Loucy (cell line): ENCODE measurements around the gene SDF4.

Experiments
- EZH2phosphoT487 ChIP-seq: fragments of 200-600 bp; IDR thresholded peaks from 2 replicates; pipeline ENCODE4 v1.6.1; 2018; ENCODE audit warnings: antibody characterized with exemption, mild to moderate bottlenecking, moderate library complexity, borderline replicate concordance
- TF ChIP-seq, protein P1 (sequence below): fragments of 200-600 bp; sonication (generic); conservative IDR thresholded peaks from 2 replicates; pipeline ENCODE4 v1.5.1; 2014; ENCODE audit warnings: mild to moderate bottlenecking, antibody characterized with exemption, low read length

DNA sequence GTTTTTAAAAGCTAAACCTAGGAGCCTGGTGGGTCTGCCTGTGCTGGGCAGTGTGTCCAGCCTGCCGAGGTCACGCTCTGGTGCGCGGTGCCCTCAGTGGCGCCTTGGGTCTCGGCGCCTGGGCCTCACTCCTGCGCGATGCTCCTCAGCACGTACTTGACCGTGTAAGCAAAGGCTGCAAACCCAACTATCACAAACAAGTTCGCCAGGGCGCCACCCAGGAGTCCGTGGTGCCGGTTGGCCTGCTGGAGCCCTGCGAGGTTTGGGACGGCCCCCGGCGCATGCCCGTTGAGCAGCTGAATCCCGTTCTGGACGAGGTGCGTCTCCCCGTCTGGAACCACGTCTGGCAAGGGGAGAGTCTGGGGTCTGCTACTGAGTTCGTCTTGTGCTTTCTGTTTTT lies 23.3 kb upstream of the SDF4 start:
- TF ChIP-seq, protein P1, sequence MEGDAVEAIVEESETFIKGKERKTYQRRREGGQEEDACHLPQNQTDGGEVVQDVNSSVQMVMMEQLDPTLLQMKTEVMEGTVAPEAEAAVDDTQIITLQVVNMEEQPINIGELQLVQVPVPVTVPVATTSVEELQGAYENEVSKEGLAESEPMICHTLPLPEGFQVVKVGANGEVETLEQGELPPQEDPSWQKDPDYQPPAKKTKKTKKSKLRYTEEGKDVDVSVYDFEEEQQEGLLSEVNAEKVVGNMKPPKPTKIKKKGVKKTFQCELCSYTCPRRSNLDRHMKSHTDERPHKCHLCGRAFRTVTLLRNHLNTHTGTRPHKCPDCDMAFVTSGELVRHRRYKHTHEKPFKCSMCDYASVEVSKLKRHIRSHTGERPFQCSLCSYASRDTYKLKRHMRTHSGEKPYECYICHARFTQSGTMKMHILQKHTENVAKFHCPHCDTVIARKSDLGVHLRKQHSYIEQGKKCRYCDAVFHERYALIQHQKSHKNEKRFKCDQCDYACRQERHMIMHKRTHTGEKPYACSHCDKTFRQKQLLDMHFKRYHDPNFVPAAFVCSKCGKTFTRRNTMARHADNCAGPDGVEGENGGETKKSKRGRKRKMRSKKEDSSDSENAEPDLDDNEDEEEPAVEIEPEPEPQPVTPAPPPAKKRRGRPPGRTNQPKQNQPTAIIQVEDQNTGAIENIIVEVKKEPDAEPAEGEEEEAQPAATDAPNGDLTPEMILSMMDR = no peak
- no peak for TF ChIP-seq EZH2phosphoT487
